Dedifferentiated amniotic fluid mesenchymal stem cell (primary cell): ENCODE measurements around the gene KRT40.
"Not testable (repeated sequence)": the region's sequence is repeated elsewhere in the genome, so short reads cannot be mapped to it uniquely, and the experiment has no call there.

Source experiments
- DNase-seq: peaks from one replicate; pipeline ENCODE4 v3.0.0-alpha.2; 2016; ENCODE audit errors: extremely low spot score

Gene KRT40

DNA sequence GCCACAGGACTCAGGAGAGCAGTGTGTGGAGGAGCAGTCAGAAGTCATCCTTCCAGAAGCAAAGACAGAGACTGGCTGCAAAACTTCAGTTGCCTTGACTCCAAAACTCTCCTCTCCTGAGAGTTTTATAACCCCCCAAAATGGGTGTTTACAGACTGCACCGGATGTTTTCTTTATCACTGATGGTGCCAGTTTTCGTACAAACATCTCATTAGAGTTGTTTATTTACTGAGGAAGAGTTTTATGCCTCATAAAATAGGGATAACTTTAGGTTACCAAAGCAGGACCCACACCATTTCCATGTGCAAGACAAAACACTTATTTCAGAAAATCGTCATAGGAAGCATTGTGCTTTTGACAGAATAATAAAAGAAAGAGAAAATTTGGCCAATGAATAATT, at the start of gene KRT40:
Gene KRT40, minus strand, starts transcription at position 101 of the 400 bp plus-strand sequence. Its CDS starts 53 bp downstream, at position 48.
- no peak for DNase-seq

- no peak for DNase-seq
Observed at GRCh38 chr17:41029633-41030245, 45.6 kb upstream of the KRT40 start, which contains the start of gene KRTAP1-4. Gene KRTAP1-4, minus strand, starts transcription at chr17:41030195. Its CDS starts 117 bp downstream, at chr17:41030078.

GRCh38 chr17:41026715-41027471, 42.8 kb upstream of the KRT40 start, which contains the start of gene KRTAP1-5:
Gene KRTAP1-5, minus strand, starts transcription at chr17:41027208. Its CDS starts 53 bp downstream, at chr17:41027155.
- peak; percentile 83 for DNase-seq

- no peak for DNase-seq
Observed at GRCh38 chr17:41024697-41025096, 40.6 kb upstream of the KRT40 start.

DNA sequence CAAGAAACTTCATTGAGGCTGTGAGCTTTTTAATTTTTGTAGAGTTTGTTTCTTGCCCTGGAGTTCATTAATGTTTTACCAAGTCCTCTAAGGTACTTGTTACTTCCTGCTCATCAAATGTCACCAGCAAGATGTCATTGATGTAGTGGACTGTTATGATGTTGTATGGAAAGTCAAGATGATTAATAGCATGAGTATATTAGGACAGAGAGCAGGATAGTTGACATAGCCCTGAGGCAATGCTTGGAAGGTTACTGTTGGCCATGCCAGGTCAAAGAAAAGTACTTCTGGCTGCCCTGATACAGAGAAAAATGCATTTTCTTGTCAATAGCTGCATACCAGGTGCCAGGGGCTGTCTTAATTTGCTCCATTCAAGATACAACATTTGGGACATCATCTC, 36.2 kb upstream of the KRT40 start:
- DNase-seq, result no peak

- no peak for DNase-seq
Observed at GRCh38 chr17:41019415-41019814, 35.3 kb upstream of the KRT40 start.

- no peak for DNase-seq
Observed at GRCh38 chr17:41018541-41018940, 34.4 kb upstream of the KRT40 start.

- no peak for DNase-seq
Observed at GRCh38 chr17:41016578-41017215, 32.6 kb upstream of the KRT40 start.

DNA sequence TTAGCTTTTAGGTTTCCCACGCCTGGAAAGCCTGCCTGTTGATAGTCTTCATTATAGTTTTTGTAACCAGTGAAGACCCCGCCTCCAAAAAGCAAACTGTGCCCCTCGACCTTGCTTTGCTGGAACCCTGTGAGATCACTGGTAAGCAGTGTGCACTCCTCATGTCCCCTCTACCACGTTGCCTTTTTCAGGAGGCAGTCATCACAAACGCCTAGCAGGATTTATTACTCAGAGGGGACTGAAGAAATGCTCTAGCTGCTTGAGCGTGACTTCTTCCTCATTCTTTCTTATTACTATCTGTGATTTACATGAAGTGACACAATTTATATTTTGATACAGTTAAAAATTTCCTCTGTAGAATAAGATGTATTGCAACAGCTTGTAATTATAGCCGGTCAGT, 31.3 kb upstream of the KRT40 start:
- DNase-seq, result no peak

DNA sequence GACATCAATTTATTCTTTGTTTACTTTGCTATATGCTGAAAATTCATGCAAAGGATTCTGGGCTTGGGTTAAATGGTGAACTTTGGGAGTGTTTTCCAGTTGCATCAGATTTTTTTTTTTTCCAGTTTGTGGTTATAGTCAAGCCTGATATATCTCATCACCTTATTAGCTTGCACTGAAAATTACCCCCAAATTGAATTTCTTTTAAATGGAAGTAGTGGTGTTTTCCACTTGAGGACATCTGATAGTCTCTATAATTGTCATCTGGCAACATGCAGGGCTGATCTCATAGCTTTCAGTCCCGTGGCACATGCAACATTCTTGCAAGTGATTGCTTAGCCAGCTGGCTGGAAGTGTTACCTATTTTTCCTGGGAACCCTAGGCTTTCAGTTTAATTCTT, 29.5 kb upstream of the KRT40 start:
- DNase-seq, result peak; percentile 88

DNA sequence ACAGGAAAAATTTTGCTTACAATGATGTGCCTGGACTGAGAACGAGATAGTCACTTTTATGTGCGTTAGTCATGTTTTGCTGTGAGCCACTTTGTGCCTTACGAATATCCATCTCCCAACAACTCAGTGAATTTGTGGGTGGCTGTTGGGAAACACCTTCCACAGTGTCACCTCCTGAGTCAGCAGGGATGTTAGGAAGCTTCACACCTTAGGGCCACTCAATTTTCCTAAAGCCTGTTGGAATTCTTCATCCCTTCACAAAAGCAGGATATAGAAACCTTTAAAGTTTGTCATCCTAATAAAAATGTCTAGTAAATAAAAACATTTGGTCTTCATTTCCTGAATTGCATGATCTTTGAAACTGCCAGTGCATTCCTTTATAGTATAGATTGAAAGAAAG, 29.1 kb upstream of the KRT40 start:
- no peak for DNase-seq

GRCh38 chr17:41012326-41013120, 28.4 kb upstream of the KRT40 start:
- no peak for DNase-seq

- DNase-seq, result no peak
Observed at GRCh38 chr17:41010441-41010840, 26.3 kb upstream of the KRT40 start.

- no peak for DNase-seq
Observed at GRCh38 chr17:41009936-41010335, 25.8 kb upstream of the KRT40 start.

DNA sequence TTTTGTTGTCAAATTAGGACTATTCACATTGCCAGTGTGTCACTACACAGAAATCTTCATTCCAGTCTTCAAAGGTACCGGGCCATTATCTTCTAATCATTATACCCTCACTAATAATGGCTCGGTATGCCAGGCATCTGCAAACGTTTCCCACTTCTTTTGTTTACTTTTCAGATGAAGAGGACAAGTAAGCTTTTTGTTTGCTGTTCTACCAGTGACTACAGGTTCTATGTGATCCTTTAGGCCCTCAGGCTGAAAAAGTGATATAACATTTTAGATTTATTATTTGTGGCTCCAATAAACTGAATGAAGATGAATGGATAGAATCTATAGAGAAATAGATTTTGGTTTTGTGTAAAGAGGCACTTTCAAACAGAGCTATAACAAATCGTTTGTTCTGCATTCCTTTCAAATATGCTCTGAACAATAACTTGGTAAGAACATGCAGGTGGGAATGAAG, 25.2 kb upstream of the KRT40 start:
- DNase-seq, result no peak

DNA sequence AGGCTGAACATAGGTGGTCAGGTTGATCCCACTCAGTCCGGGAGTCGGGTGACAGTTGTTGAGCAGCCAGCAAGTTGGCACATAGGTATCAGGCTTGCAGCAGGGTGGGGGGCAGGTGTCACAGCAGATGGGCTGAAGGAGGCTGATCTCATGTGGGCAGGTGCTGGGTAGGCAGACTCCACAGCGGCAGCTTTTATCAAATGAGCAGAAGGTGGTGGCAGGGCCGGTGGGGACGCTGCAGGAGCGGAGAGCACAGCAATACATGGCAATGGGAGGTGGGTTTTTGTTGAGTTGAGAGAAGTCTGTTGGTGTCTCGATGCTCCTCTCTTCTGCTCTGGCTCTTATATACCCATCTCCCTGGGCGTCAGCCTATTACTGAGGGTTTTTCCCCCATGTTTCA, 24.7 kb upstream of the KRT40 start, which contains the start of gene KRTAP3-1:
Gene KRTAP3-1, minus strand, starts transcription at position 318 of the 400 bp plus-strand sequence. Its CDS starts 54 bp downstream, at position 264.
- DNase-seq, result no peak

DNA sequence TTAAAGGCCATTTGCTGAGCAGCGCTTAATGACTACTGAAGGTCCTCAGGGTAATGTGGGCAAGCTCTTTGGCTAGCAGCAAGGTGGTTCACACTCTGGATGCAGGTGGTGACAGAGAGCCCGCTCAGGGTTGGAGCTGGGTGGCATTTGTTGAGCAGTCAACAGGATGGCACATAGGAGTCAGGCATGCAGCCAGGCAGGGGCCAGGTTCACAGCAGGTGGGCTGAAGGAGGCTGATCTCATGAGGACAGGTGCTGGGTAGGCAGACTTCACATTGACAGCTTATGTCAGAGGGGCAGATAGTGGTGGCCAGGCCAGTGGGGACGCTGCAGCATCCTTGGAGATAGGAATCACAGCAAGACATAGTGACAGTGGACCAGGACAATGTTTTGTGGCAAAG, 20.3 kb upstream of the KRT40 start:
- no peak for DNase-seq

GRCh38 chr17:41003926-41004325, 19.8 kb upstream of the KRT40 start:
- no peak for DNase-seq

DNA sequence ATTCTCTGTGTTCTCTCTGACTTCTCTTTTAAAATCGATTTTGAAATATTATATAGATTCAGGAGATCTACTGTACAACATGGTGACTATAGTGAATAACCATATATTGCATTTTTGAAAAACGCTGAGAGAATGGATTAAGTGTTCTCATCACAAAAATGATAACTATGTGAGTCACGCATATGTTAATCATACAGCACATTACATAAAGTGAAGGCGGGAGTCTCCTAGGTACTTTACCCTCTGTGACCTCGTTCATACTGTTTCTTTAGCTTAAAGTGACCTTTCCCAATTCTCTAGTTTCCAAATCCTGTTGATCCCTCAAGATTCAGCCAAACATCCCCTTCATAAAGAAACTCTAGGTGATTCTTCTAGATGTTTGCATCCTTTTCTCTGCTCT, 18.7 kb upstream of the KRT40 start:
- no peak for DNase-seq

DNA sequence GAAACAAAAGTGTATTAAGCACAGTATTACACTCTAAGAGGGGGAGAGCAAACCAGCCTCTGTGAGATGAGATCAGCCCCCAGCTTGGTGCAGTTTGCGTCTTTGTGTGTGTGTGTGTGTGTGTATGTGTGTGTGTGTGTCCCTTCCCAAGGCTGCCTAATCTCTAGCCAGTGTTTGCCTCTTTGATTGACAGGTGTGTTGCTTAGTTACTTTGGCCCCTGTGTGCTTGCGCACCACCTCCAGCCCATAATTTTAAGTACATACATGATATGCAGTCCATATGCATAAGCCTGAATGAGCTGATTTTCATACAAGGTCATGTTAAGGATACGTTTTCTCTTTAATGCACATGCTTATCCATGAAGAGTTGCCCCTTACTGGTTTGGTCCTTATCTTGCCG, 17.7 kb upstream of the KRT40 start:
- no peak for DNase-seq

DNA sequence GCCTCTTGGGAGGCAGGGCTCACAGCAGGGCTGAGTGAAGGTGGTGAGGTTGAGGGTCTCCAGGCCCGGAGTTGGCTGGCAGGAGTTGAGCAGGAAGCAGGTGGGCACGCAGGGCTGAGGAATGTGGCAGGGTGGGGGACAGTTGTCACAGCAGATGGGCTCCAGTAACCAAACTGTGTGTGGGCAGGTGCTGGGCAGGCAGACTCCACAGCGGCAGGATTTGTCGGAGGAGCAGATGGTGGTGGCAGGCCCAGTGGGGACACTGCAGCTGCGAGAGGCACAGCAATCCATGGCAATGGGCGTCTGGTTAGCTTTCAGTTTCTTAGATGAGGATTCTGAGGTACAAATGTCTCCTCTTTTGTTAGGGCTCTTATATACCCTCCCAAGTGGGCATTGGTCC, 15.4 kb upstream of the KRT40 start, which contains the start of gene KRTAP3-2:
Gene KRTAP3-2, minus strand, starts transcription at position 344 of the 400 bp plus-strand sequence. Its CDS starts 53 bp downstream, at position 291.
- DNase-seq, result not testable (repeated sequence)

DNA sequence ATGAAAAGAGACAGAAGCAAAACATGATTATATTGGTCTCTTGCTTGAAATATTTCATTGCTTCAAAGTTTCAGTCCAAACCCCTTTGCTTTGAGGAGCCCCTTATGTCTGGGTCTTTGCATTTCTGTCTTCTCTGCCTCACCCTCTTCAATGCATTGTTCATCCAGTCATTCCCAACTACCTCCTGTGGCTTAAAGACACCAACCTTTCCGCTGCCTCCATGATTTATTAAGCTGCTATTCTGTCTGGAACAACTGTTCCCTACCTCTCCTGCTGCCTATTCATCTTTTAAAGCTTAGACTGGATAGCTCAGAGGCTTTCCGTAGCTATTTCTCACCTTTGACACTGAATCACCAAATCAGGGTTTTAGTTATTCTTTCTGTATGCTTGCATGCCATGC, 13.2 kb upstream of the KRT40 start:
- DNase-seq, result no peak
